ENCODE results near the gene COL12A1.

GRCh38 chr6:75117701-75118100 is 88.2 kb downstream of the COL12A1 start:
- TF ChIP-seq CTCF (IDR thresholded peaks at IDR 0.05) (no peak), EZH2 (IDR thresholded peaks at IDR 0.05; ENCODE audit: borderline replicate concordance, insufficient read depth, low read depth, low read length, poor library complexity, severe bottlenecking) (no peak)

Data from B cell (primary cell).